NCI-H82 (cell line): ENCODE data around the gene WDR1.

Experiments used
- DNase-seq: peaks from one replicate; lab custom pipeline; 2025; lab: John Stamatoyannopoulos, UW

The WDR1 gene, protein sequence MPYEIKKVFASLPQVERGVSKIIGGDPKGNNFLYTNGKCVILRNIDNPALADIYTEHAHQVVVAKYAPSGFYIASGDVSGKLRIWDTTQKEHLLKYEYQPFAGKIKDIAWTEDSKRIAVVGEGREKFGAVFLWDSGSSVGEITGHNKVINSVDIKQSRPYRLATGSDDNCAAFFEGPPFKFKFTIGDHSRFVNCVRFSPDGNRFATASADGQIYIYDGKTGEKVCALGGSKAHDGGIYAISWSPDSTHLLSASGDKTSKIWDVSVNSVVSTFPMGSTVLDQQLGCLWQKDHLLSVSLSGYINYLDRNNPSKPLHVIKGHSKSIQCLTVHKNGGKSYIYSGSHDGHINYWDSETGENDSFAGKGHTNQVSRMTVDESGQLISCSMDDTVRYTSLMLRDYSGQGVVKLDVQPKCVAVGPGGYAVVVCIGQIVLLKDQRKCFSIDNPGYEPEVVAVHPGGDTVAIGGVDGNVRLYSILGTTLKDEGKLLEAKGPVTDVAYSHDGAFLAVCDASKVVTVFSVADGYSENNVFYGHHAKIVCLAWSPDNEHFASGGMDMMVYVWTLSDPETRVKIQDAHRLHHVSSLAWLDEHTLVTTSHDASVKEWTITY

DNA sequence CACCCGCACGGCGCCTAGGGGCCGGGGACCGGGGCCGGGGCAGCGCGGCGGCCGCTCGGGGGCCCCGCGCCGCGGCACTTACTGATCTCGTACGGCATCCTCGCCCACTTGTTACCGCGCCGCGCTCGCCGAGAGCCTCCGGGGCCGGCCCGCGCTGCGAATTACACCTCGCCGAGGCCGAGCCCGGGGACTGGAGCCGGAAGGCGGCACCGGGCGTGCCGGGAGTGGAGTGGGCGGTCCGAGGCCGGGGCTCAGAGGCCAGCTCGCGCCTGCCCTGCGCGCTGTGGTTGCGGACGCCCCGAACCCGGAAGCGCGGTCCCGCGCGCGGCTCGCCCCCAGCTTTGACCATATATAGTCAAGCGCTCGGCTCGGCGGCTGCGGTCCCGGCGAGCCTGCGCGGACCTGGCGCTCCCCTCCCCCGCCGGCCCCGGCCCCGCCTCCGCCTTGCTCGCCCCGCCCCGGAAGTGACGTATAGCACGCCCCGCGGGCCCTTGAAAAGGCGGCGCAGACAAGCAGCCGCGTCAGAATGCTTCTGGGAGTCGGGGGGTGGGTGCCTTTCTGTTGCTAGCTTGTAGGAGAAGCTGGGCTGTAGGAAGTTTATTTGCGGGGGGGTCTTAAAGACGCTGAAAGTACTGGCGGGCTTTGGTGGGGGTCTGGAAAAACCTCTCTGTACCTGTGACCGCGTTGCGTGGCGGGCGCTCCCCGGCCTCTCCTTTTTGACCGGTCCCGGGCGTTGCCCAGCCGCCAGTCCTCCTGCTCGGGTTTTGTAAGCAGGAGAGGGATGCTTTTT, at the start of gene WDR1:
Gene WDR1, minus strand, starts transcription at position 231 of the 790 bp plus-strand sequence. Its CDS starts 133 bp downstream, at position 98.
- peak; percentile 92 for DNase-seq

DNA sequence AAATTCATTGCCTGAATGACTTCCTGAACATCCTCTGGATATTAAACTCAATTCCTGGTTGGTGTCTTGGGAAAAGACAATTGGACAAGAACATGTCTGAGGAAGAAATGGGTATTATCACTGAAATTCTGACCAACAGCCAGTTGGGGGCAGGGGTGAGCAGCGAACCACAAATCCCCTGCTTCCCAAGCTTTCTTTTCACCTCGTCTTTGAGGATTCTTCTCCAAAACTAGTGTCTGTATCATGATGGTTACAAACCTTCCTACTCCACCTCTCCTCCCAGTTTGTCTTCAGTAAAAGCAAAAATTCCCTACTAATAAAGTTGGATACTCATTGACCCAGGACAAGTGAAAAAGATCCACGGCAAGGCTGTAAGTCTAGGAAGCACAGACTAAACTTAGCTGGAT, 48.3 kb upstream of the WDR1 start:
- DNase-seq, result peak; percentile 57

DNA sequence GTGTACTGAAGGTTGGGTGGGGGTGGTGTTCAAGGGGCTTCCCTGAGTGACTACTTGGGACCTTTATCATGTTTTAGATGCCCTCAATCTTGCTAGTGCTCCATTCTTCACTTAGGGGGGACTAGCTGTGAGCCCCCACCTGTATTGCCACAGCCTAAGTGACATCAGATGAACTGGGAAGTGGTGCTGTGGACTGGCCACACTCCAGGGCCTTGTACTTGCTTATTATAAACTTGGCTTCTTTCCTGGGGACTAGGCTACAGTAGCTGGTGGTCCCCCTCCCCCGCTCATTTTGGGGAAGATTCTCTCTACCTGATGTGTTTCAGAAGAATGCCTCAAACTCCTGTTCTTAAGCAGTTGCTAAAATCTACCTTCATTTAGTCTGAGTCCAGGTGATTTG, 46.7 kb upstream of the WDR1 start:
- DNase-seq, result no peak

DNA sequence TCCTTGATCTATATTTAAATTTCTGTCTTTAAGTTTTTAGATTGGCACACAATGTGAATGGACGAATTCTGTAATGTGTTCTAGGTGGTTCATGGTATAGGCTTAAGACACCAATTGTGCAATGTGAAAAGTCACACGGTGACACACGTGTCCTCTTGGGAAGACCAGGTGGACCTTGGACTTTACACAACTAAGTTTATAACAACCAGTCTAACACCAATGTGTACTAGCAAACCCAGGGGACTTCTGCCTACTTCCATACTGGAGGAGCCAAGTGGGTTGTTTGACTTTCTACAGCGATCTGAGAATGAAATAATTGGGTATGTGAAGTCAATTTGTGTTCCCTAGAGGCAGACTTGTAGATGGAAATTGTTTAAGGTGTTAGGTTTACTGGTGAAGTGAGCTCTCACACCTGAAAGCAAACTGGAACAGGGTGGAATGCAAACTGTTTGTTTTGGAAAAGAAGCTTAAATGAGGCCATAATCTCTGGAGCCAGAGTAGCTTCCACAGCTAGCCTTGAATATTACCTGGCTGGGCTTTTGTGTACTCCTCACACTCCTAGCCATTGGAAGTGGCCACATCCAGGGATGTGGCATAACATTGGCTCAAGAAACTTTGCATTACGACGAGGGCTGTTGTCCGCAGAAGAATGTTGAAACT, 45.9 kb upstream of the WDR1 start:
- no peak for DNase-seq

GRCh38 chr4:10161840-10162239, 45.2 kb upstream of the WDR1 start:
- DNase-seq, result no peak

- no peak for DNase-seq
These were observed 44.5 kb upstream of the WDR1 start for GRCh38 chr4:10161146-10161545.

DNA sequence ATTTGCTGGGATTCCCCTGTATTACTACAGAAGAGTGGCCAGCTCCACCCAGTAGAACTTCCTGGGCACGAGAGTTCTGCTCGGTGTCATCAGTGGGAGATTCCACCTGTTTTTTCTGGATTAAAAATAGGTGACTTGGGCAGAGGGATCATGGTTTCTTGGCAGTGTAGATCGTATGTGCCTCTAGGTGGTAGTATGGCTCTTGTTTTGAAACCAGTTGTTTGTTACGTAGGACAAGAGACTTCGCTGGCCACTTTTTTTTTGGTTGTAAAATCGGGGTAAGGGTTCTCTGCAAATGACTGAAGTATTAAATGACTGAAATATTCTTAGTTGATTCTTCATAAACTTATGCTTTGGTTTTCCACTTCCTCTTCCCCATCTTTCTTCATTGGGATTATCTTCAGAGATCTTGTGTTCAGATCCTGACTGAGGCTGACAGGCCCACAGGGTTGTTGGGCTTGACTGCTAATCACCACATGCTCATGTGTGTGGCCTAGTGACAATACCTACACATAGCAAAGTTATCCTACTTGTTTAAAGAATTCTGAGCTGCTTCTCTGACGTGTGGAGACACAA, 43.8 kb upstream of the WDR1 start:
- DNase-seq, result peak; percentile 15

- no peak for DNase-seq
These were observed 43.1 kb upstream of the WDR1 start for GRCh38 chr4:10159671-10160070.

- DNase-seq, result no peak
These were observed 41.8 kb upstream of the WDR1 start for GRCh38 chr4:10158333-10158942.

- peak; percentile 73 for DNase-seq
These were observed 41.1 kb upstream of the WDR1 start for GRCh38 chr4:10157478-10158332.

- no peak for DNase-seq
These were observed 37.6 kb upstream of the WDR1 start for GRCh38 chr4:10154241-10154640.

- no peak for DNase-seq
These were observed 36.6 kb upstream of the WDR1 start for GRCh38 chr4:10153161-10153560.

GRCh38 chr4:10151182-10151581, 34.6 kb upstream of the WDR1 start:
- no peak for DNase-seq

DNA sequence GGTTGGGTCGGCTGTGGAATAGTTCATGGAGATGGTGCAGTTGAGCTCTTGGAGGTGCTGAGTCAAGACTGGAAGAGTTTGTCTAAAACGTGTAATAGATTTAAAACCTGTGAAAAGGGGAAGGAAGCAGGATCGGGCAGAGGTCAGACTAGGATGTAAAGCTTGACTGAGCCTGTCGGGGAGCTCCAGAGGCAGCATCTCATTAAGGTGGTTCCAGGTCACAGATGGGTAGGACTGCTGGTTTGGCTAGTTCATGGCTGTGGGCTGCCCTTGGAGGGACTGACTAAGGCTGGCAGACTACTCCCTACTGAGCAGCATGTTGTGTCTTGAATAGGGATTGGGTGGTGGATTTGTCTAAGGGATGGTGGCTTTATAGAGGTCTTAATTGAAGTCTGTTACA, 28.4 kb upstream of the WDR1 start:
- no peak for DNase-seq

- DNase-seq, result no peak
These were observed 27.9 kb upstream of the WDR1 start for GRCh38 chr4:10144479-10144878.

GRCh38 chr4:10143171-10143570, 26.6 kb upstream of the WDR1 start:
- DNase-seq, result no peak

DNA sequence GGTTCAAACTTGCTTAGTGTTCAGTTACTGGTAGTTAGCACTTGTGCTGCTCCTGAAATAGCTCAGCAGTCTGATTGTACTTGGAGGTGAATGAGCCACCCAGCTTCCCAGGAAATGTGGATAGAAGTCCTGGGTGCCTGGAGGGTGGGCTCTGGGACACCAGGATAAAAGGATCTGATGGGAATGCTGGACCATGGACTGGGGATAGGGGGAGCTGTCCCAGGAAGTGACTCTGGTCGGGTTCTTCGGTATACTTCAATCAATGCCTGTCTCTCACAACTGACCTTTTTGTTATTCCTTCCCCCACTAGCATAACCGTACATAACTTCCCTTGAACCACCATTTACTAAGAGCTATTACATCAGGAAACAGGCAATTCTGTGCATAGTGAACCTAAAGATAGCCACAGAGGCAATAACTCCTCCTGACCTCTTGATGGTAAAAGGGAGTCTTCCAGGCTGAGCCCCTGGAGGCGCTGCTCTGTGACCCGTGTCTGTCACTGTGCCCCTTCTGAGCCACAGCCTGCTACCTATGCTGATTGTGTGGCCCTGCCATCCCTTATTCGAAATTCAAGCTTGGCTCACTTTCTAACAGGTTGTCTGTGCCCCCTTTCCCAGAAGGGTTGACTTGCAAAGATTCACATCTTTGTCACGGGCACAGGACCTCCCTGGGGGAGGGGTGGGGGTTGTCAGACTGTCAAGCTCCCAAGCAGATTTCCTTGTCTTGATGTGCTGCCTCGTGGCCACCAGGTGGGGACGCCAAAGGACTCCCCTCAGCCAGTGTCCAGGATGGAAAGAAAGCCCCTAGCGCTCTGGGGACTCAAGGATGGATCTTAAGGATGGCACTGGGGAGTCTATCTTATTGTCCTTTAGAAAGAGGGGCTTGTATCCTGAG, 24.5 kb upstream of the WDR1 start:
- DNase-seq, result peak; percentile 22

DNA sequence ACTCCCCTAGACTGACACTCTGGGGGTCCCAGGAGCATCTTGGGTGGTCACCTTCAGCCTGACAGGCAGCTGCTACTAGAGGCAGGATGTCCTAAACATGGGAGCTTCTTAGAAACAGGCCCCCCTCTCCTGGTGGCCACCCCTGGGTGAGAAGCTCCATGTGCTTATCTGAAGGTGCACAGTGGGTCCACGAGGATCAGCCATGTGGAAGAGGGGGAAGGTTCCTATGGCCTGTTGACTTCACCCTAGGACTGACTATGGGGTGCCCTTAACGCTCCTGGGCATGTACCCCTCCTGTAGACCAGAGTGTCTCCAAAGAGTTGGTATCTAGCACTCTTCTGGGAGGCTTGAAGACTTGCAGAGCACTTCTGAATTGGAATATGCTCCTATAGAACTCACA, 22.9 kb upstream of the WDR1 start:
- no peak for DNase-seq

DNA sequence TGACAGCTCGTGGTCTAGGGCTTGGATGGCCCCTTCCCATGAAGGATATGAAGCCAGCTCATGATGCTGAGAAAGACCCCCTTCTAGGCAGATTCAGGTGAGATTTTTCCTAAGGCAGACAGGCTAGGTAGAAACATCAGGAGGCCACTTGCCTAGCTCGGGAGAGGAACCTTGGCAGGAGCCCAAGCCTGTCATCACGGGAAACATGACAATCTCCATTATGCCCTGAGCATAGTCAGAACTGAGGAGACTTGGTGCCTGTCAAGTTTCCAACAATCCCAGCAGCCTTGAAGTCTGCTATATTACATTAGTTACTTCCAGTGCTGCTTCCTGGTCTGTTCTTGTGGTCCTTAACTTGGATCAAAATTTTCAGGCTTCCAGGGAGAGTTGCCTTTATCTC, 18.7 kb upstream of the WDR1 start:
- DNase-seq, result no peak

DNA sequence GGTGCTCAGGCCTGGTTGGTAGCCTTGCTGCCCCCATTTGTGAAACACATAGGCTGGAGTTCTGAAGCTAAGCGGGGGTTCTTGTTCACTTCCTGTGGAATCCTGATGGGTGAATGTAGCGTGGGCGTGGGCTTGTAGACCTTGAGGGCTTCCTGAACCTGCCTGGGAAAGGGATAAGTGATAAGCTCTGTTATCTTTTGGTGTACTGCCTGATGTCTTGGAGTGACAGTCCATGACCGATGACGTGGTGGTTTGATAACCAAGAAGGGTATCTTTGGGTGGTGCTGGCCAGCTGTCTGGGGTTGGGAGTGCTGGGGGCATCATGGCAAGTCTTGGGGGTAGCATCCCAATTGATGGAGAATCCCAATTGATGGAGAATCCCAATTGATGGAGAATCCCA, 17.5 kb upstream of the WDR1 start:
- no peak for DNase-seq
